Left lung (tissue), 10 donors: ENCODE results near the gene MLLT3. TPM values are rescaled to one million over a fixed set of nuclear protein-coding genes. Genes with fewer than 3 reads are reported as not detected.

ENCODE experiments used
- ATAC-seq: fragments of 200-7000 bp; cut with Tn5 transposase; one replicate; pipeline ENCODE4 v1.9.1; 2020; ENCODE audit warnings: moderate library complexity
- DNase-seq, 4 donors: peaks; one replicate each; pipeline ENCODE4 v3.0.0-alpha.2; 2013 to 2020
- H3K27ac ChIP-seq, 2 donors: fragments of 200-600 bp; sonication (generic) in 1 of 2; one replicate each; pipeline versions ENCODE4 v1.5.0 to v1.8.0; 2020 to 2021
- H3K27me3 ChIP-seq, 2 donors: fragments of 200-600 bp; sonication (generic) in 1 of 2; one replicate each; pipeline versions ENCODE4 v1.5.0 to v1.8.0; 2020 to 2021
- H3K36me3 ChIP-seq, 2 donors: fragments of 200-600 bp; sonication (generic) in 1 of 2; one replicate each; pipeline versions ENCODE4 v1.5.0 to v1.8.0; 2020 to 2021
- H3K4me1 ChIP-seq, 2 donors: fragments of 200-600 bp; one replicate each; pipeline ENCODE4 v1.8.0; 2021
- H3K4me3 ChIP-seq, 2 donors: fragments of 200-600 bp; sonication (generic) in 1 of 2; one replicate each; pipeline versions ENCODE4 v1.5.0 to v1.8.0; 2020 to 2021; ENCODE audit warnings: mild to moderate bottlenecking in 1 of 2
- H3K9me3 ChIP-seq, 2 donors: fragments of 200-600 bp; sonication (generic) in 1 of 2; one replicate each; pipeline versions ENCODE4 v1.5.0 to v1.8.0; 2020 to 2021
- CTCF ChIP-seq, 2 donors: fragments of 200-600 bp; sonication (generic) in 1 of 2; IDR thresholded peaks; one replicate each; pipeline versions ENCODE4 v1.5.0 to v1.8.0; 2021; ENCODE audit warnings: antibody characterized with exemption in 2 of 2
- intact Hi-C, 2 donors: fragments of 100-400 bp; cut with DNase I; formaldehyde crosslinking; loops; one replicate each; pipeline versions ENCODE4 v1.11.2 to v1.14.2; 2022
- polyA plus RNA-seq, 6 donors: library from polyadenylated mRNA; unstranded; fragments of 120-200 nt; gene quantifications; one replicate each; pipeline ENCODE4 v1.2.1, GENCODE V29; 2013; ENCODE audit not compliant: insufficient read length in 6 of 6
- total RNA-seq, 2 donors: library from RNA; stranded (reverse); fragmentation: NEBNext Ultra II Directional; extraction: Animal tissue kit (Norgen Biotek cat#: 25700); gene quantifications; one replicate each; pipeline ENCODE4 v1.2.1, GENCODE V29; 2021
- donor health status: DM: no; HTN: yes; CAD: no.
- donor health status: DM: no; HTN: no; CAD: no.

Gene MLLT3
- total and polyA plus RNA-seq, 8 donors: 17.0 to 38.2 (median 32.5) TPM

- DNase-seq: no peak
- TF ChIP-seq CTCF (IDR thresholded peaks at IDR 0.05): no peak
- Histone ChIP-seq H3K36me3 (no peaks in the 10 kb centered on the region), H3K4me1 (peaks cover 6 to 38% of the 10 kb centered on the region in 2 donors), H3K4me3 (no peak overlapping the region), H3K27me3 (no peaks in the 10 kb centered on the region), H3K27ac (no peak overlapping the region), H3K9me3 (no peaks in the 10 kb centered on the region)
- intact Hi-C loops: no loop called here
- ATAC-seq: no peak
Observed at GRCh38 chr9:20608582-20608981, 13.7 kb downstream of the MLLT3 start.

DNA sequence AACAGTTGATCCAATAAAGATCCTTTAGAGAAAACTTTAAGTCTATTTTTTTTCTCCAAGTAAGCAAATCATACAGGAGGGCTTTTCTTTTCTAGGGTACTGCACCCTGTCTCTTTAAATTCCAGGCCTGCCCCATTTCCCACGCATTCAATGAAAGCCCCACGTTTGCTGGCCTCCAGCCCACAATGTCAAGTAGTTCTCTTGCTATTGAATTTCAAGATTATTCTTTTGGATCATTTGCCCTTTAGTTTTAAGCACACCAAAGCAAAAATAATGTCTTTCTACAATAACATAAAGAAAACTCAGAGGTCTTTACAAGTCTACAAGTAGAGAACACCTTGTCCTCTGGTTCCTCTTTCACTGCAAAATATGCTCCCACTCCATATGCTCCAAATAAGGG, 15.6 kb downstream of the MLLT3 start:
- ATAC-seq: no peak
- DNase-seq: no peak
- H3K27ac ChIP-seq: no peak overlapping the region
- H3K4me3 ChIP-seq: no peak overlapping the region
- no peak for TF ChIP-seq CTCF (IDR thresholded peaks at IDR 0.05)
- H3K4me1 ChIP-seq: peaks cover 14 to 55% of the 10 kb centered on the region in 2 donors
- no peaks in the 10 kb centered on the region for H3K9me3 ChIP-seq
- H3K27me3 ChIP-seq: no peaks in the 10 kb centered on the region
- no peaks in the 10 kb centered on the region for H3K36me3 ChIP-seq
- intact Hi-C loops: no loop called here

- DNase-seq: no peak
- intact Hi-C loops: no loop called here
- ATAC-seq: peak; percentile 66
- H3K4me3 ChIP-seq: peak overlapping the region in 1 of 2 donors; percentile 1
- H3K36me3 ChIP-seq: no peaks in the 10 kb centered on the region
- H3K4me1 ChIP-seq: peaks cover 16 to 45% of the 10 kb centered on the region in 2 donors
- H3K27me3 ChIP-seq: no peaks in the 10 kb centered on the region
- H3K27ac ChIP-seq: peak overlapping the region; percentile 14 to 45
- no peaks in the 10 kb centered on the region for H3K9me3 ChIP-seq
- no peak for TF ChIP-seq CTCF (IDR thresholded peaks at IDR 0.05)
Observed at GRCh38 chr9:20604562-20604961, 17.7 kb downstream of the MLLT3 start.

DNA sequence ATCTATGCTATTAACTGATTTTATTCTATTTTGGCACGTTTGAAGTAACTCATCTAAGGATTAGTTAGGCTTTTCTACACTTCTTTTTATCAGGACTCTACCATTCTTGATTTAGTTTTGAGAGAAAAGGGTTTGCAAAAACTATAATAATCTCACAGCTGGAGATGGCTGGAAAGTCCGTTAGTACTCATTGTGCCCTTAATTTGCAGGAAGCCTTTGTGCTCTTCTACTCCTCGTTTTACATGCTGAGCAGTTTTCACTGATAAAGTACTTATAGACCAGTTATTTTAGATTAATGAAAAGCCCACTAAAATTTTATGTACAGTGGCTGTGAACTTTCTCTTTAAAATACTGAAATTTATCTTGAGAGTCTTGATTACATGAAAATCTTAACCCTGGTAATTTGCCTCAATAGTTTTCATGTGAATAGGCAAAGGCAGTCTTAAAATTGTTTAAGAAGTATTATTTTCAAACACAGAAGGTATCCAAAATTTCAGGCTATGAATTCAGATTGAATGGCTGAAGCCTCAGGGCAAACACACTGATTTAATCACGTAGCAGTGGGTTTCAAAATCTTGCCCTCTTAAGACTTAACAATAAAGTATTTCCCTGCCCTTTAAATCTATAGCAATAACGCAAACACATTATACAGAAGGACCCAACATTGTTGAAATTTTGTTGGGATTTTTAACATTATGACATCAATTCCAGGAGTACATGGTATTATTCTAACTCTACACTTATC, 18.6 kb downstream of the MLLT3 start:
- intact Hi-C loops: no loop called here
- TF ChIP-seq CTCF (IDR thresholded peaks at IDR 0.05): no peak

GRCh38 chr9:20601292-20601691, 21.0 kb downstream of the MLLT3 start:
- Histone ChIP-seq H3K9me3 (no peaks in the 10 kb centered on the region), H3K4me1 (peaks cover 16 to 40% of the 10 kb centered on the region in 2 donors), H3K27ac (no peak overlapping the region), H3K27me3 (no peaks in the 10 kb centered on the region), H3K4me3 (no peak overlapping the region), H3K36me3 (no peaks in the 10 kb centered on the region)
- DNase-seq: no peak
- no peak for TF ChIP-seq CTCF (IDR thresholded peaks at IDR 0.05)
- ATAC-seq: no peak
- intact Hi-C loops: no loop called here

More for the DNA sequence above, 18.6 kb downstream of the MLLT3 start:
- no peaks in the 10 kb centered on the region for H3K9me3 ChIP-seq
- H3K4me3 ChIP-seq: no peak overlapping the region
- ATAC-seq (no peak), DNase-seq (no peak)
- H3K36me3 ChIP-seq: no peaks in the 10 kb centered on the region
- peaks cover 16 to 45% of the 10 kb centered on the region in 2 donors for H3K4me1 ChIP-seq
- no peak overlapping the region for H3K27ac ChIP-seq
- H3K27me3 ChIP-seq: no peaks in the 10 kb centered on the region
